ENCODE results near the gene KRT37. TPM values are rescaled to one million over a fixed set of nuclear protein-coding genes. Genes with fewer than 3 reads are reported as not detected.
"Not testable (repeated sequence)": the region's sequence is repeated elsewhere in the genome, so short reads cannot be mapped to it uniquely, and the experiment has no call there.

The KRT37 gene
- total RNA-seq, 1 experiment from 2014 or later, result not detected

DNA sequence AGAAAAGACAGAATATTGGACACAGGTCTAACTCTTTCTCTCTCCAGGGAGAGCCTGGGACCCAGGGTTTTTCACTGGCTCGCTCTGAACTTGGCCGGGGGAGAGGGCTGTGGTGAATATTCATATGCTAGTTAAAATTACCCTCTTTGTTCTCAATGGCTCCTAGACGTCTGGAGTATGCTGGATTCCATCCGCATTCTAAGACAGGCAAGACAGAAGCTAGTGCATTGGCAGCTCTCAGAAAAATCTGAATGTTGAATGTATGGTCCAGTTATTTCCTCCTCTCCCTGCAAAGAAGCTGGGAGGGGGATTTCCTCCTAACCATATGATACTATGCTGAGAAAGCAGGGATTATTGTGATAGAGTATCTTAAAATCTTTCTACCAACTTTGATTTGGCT lies 36.7 kb downstream of the KRT37 start:
- Mint-ChIP-seq H3K9me3 (ENCODE audit: low read depth, unreplicated experiment) (peaks cover 6% of the 10 kb centered on the region), H3K27me3 (ENCODE audit: unreplicated experiment) (no peaks in the 10 kb centered on the region), H3K36me3 (ENCODE audit: insufficient read depth, unreplicated experiment) (no peaks in the 10 kb centered on the region), H3K4me1 (ENCODE audit: low read depth, unreplicated experiment) (peaks cover 11% of the 10 kb centered on the region), H3K4me3 (ENCODE audit: low read depth, unreplicated experiment) (no peak overlapping the region), H3K27ac (ENCODE audit: unreplicated experiment) (no peak overlapping the region)
- BruUV-seq (replicated peaks), result no TSS peak
- CTCF ChIA-PET, result interaction anchor here (0.7 to 1.1 kb wide), 2 partner anchors 161 to 774 kb away, joined by 3 to 4 read pairs; no protein-coding TSS in a partner anchor
- TF ChIP-seq, protein P1, sequence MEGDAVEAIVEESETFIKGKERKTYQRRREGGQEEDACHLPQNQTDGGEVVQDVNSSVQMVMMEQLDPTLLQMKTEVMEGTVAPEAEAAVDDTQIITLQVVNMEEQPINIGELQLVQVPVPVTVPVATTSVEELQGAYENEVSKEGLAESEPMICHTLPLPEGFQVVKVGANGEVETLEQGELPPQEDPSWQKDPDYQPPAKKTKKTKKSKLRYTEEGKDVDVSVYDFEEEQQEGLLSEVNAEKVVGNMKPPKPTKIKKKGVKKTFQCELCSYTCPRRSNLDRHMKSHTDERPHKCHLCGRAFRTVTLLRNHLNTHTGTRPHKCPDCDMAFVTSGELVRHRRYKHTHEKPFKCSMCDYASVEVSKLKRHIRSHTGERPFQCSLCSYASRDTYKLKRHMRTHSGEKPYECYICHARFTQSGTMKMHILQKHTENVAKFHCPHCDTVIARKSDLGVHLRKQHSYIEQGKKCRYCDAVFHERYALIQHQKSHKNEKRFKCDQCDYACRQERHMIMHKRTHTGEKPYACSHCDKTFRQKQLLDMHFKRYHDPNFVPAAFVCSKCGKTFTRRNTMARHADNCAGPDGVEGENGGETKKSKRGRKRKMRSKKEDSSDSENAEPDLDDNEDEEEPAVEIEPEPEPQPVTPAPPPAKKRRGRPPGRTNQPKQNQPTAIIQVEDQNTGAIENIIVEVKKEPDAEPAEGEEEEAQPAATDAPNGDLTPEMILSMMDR (IDR thresholded peaks at IDR 0.05; ENCODE audit: unreplicated experiment), result no peak
- DNase-seq, result no peak
- intact Hi-C loops (cut with micrococcal nuclease; ENCODE audit: unreplicated experiment), result no loop called here

DNA sequence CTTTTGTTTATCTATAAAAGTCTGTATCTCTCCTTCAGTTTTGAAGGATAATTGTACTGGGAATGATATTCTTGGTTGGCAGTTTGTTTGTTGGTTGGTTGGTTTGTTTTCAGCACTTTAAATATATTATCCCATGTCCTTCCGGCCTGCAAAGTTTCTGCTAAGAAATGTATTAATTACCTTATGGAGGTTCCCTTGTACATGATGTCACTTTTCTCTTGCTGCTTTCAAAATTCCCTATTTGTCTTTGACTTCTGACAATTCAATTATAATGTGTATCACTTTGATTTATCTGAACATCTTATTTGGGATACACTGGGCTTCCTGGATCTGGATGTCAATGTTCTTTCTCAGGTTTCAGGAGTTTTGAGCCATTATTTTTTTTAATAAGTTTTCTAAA lies 38.2 kb downstream of the KRT37 start:
- DNase-seq, result no peak
- no peaks in the 10 kb centered on the region for H3K27me3 Mint-ChIP-seq (ENCODE audit: unreplicated experiment)
- H3K4me1 Mint-ChIP-seq (ENCODE audit: low read depth, unreplicated experiment), result no peaks in the 10 kb centered on the region
- no TSS peak for BruUV-seq (replicated peaks)
- H3K4me3 Mint-ChIP-seq (ENCODE audit: low read depth, unreplicated experiment), result no peak overlapping the region
- TF ChIP-seq, protein P1 (IDR thresholded peaks at IDR 0.05; ENCODE audit: unreplicated experiment), result no peak
- peaks cover 6% of the 10 kb centered on the region for H3K9me3 Mint-ChIP-seq (ENCODE audit: low read depth, unreplicated experiment)
- H3K36me3 Mint-ChIP-seq (ENCODE audit: insufficient read depth, unreplicated experiment), result no peaks in the 10 kb centered on the region
- CTCF ChIA-PET, result no interaction called here
- no peak overlapping the region for H3K27ac Mint-ChIP-seq (ENCODE audit: unreplicated experiment)
- intact Hi-C loops (cut with micrococcal nuclease; ENCODE audit: unreplicated experiment), result no loop called here

DNA sequence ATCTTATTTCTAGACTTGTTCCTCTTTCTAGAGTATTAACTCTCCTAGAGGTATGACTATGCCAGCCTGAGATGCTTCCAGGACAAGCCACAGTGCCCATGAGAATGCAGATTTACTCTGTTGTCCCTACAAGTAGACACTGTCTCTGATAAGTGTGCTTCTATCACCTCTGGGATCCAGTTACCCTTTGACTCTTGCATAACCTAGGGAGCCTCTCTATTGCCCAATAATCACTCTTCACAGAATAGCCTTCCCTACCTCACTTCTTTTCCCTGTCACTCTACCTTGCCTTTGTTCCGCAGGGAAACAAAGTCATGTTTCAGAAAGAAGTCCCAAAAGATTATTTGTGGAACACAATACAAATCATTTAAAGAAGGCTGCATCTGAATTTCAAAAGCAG lies 40.7 kb downstream of the KRT37 start:
- Mint-ChIP-seq H3K4me3 (ENCODE audit: low read depth, unreplicated experiment) (no peak overlapping the region), H3K27me3 (ENCODE audit: unreplicated experiment) (peaks cover 12% of the 10 kb centered on the region), H3K9me3 (ENCODE audit: low read depth, unreplicated experiment) (peaks cover 12% of the 10 kb centered on the region), H3K4me1 (ENCODE audit: low read depth, unreplicated experiment) (no peaks in the 10 kb centered on the region), H3K27ac (ENCODE audit: unreplicated experiment) (no peak overlapping the region), H3K36me3 (ENCODE audit: insufficient read depth, unreplicated experiment) (no peaks in the 10 kb centered on the region)
- intact Hi-C loops (cut with micrococcal nuclease; ENCODE audit: unreplicated experiment), result no loop called here
- TF ChIP-seq, protein P1 (IDR thresholded peaks at IDR 0.05; ENCODE audit: unreplicated experiment), result no peak
- BruUV-seq (replicated peaks), result no TSS peak
- no peak for DNase-seq
- CTCF ChIA-PET, result no interaction called here

DNA sequence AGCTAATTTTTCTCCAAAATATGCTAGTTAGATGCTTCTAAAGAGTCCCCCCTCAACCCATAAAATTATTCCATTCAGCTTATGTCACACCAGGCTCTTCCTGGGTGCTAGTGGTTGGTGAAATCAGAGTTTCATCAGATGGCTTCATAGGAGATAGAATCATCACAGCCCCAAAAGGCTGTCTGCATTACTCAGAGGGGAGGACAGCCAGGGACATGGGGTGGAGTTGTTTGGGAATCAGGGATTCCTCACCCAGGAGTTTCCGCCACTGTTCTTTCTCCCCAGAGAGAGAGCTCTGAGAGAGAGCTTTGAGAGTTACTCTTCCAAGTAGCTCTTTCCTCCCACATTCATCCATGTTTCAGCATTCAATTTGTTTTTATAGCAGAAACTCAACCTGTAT lies 42.0 kb downstream of the KRT37 start:
- intact Hi-C loops (cut with micrococcal nuclease; ENCODE audit: unreplicated experiment), result no loop called here
- TF ChIP-seq, protein P1 (IDR thresholded peaks at IDR 0.05; ENCODE audit: unreplicated experiment), result no peak
- CTCF ChIA-PET, result no interaction called here
- no peak for DNase-seq
- no peak overlapping the region for H3K4me3 Mint-ChIP-seq (ENCODE audit: low read depth, unreplicated experiment)
- no peaks in the 10 kb centered on the region for H3K36me3 Mint-ChIP-seq (ENCODE audit: insufficient read depth, unreplicated experiment)
- BruUV-seq (replicated peaks), result no TSS peak
- peaks cover 12% of the 10 kb centered on the region for H3K27me3 Mint-ChIP-seq (ENCODE audit: unreplicated experiment)
- H3K27ac Mint-ChIP-seq (ENCODE audit: unreplicated experiment), result no peak overlapping the region
- H3K4me1 Mint-ChIP-seq (ENCODE audit: low read depth, unreplicated experiment), result no peaks in the 10 kb centered on the region
- peaks cover 13% of the 10 kb centered on the region for H3K9me3 Mint-ChIP-seq (ENCODE audit: low read depth, unreplicated experiment)

DNA sequence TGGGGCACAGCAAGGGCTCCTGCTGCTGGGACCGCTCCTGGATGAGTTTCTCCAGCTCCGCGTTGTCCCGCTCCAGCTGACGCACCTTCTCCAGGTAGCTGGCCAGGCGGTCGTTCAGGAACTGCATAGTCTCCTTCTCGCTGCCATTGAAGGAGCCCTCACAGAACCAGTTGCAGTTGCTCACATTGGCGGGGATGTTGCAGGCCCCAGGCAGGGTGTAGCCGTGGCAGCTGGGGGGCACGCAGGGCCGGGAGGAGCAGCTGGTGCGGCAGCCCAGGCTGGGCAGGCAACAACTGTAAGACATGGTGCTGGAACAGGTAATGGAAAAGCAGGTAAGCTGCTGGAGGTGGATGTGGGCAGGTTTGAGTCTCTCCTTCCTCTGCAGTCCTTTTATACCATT lies 42.4 kb downstream of the KRT37 start, which contains the start of gene KRT34:
TSS of gene KRT34 (minus strand) at position 364 of the 400 bp plus-strand sequence. CDS start at position 304, 60 bp downstream.
- intact Hi-C loops (cut with micrococcal nuclease; ENCODE audit: unreplicated experiment); H3K36me3 Mint-ChIP-seq (ENCODE audit: insufficient read depth, unreplicated experiment); DNase-seq: not testable (repeated sequence)

DNA sequence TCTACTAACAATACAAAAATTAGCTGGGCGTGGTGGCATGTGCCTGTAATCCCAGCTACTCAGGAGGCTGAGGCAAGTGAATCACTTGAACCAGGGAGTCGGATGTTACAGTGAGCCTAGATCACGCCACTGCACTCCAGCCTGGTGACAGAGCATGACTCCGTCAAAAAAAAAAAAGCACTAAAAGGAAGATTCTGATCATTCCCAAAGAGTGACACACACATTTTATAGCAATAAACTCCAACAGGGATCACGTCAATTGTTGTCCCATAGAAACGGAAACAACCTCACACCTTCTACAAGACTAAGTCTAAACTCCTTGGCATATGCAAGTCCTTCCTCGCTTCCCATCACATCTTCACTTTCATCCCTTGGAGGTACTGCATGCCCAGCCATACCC lies 44.3 kb downstream of the KRT37 start:
- H3K27ac Mint-ChIP-seq (ENCODE audit: unreplicated experiment); BruUV-seq (replicated peaks); intact Hi-C loops (cut with micrococcal nuclease; ENCODE audit: unreplicated experiment); H3K36me3 Mint-ChIP-seq (ENCODE audit: insufficient read depth, unreplicated experiment); H3K4me1 Mint-ChIP-seq (ENCODE audit: low read depth, unreplicated experiment); CTCF ChIA-PET; H3K4me3 Mint-ChIP-seq (ENCODE audit: low read depth, unreplicated experiment); DNase-seq: not testable (repeated sequence)
- H3K9me3 Mint-ChIP-seq (ENCODE audit: low read depth, unreplicated experiment), result peaks cover 10% of the 10 kb centered on the region
- peaks cover 12% of the 10 kb centered on the region for H3K27me3 Mint-ChIP-seq (ENCODE audit: unreplicated experiment)

More for the DNA sequence above, 42.4 kb downstream of the KRT37 start, which contains the start of gene KRT34:
- peaks cover 13% of the 10 kb centered on the region for H3K9me3 Mint-ChIP-seq (ENCODE audit: low read depth, unreplicated experiment)
- H3K4me1 Mint-ChIP-seq (ENCODE audit: low read depth, unreplicated experiment); BruUV-seq (replicated peaks); CTCF ChIA-PET; H3K27ac Mint-ChIP-seq (ENCODE audit: unreplicated experiment); H3K4me3 Mint-ChIP-seq (ENCODE audit: low read depth, unreplicated experiment): not testable (repeated sequence)
- peaks cover 12% of the 10 kb centered on the region for H3K27me3 Mint-ChIP-seq (ENCODE audit: unreplicated experiment)

Data from Calu3 (cell line).